Astrocyte (in vitro differentiated cells and primary cell): ENCODE measurements around the gene LSM14B. TPM values are rescaled to one million over a fixed set of nuclear protein-coding genes. Genes with fewer than 3 reads are reported as not detected.
A peak's percentile ranks its signal among the peaks of the same experiment; 100 is the strongest.

Experiments used
- DNase-seq: peaks from one replicate; pipeline ENCODE4 v3.0.0-alpha.2; 2010; ENCODE audit warnings: low read depth
- FAIRE-seq: peaks from 2 replicates; lab custom pipeline; 2011; peaks lifted over from hg19 to GRCh38; lab: Jason Lieb, UNC
- H2AFZ ChIP-seq: 2 replicates; pipeline ENCODE4 v1.6.0; 2012; ENCODE audit warnings: low read depth, low read length, inconsistent platforms
- H3K27ac ChIP-seq: 2 replicates; pipeline ENCODE4 v1.5.1; 2011; ENCODE audit warnings: low read depth, low read length, inconsistent platforms
- H3K27me3 ChIP-seq: 2 replicates; pipeline ENCODE4 v1.6.0; 2011; ENCODE audit warnings: low read length, inconsistent platforms; ENCODE audit not compliant: insufficient read depth
- H3K36me3 ChIP-seq: 2 replicates; pipeline ENCODE4 v1.5.1; 2011; ENCODE audit warnings: low read length, inconsistent platforms; ENCODE audit not compliant: insufficient read depth
- H3K4me1 ChIP-seq: 2 replicates; pipeline ENCODE4 v1.5.1; 2011; ENCODE audit warnings: low read length, inconsistent platforms; ENCODE audit not compliant: insufficient read depth
- H3K4me2 ChIP-seq: 2 replicates; pipeline ENCODE4 v1.6.0; 2012; ENCODE audit warnings: low read length, inconsistent platforms
- H3K4me3 ChIP-seq: 2 replicates; pipeline ENCODE4 v1.5.1; 2011; ENCODE audit warnings: low read depth, mild to moderate bottlenecking, low read length, inconsistent platforms; ENCODE audit not compliant: insufficient read depth
- H3K79me2 ChIP-seq: 2 replicates; pipeline ENCODE4 v1.6.0; 2012; ENCODE audit warnings: mild to moderate bottlenecking, low read length, inconsistent platforms; ENCODE audit not compliant: insufficient read depth
- H3K9ac ChIP-seq: 2 replicates; pipeline ENCODE4 v1.6.0; 2012; ENCODE audit warnings: mild to moderate bottlenecking, low read length, inconsistent platforms
- H3K9me3 ChIP-seq: 2 replicates; pipeline ENCODE4 v1.5.1; 2012; ENCODE audit warnings: low read depth, mild to moderate bottlenecking, low read length, inconsistent platforms; ENCODE audit not compliant: insufficient read depth
- H4K20me1 ChIP-seq: 2 replicates; pipeline ENCODE4 v1.6.0; 2012; ENCODE audit warnings: low read length, inconsistent platforms; ENCODE audit not compliant: insufficient read depth
- H3K27ac Mint-ChIP-seq: one replicate; pipeline ENCODE4 v1.8.0; 2021; ENCODE audit warnings: mild to moderate bottlenecking, mixed read lengths; ENCODE audit not compliant: unreplicated experiment
- H3K27me3 Mint-ChIP-seq: one replicate; pipeline ENCODE4 v1.8.0; 2021; ENCODE audit warnings: low read depth, mixed read lengths; ENCODE audit not compliant: unreplicated experiment
- H3K36me3 Mint-ChIP-seq: one replicate; pipeline ENCODE4 v1.8.0; 2021; ENCODE audit warnings: low read depth, mixed read lengths; ENCODE audit not compliant: unreplicated experiment
- H3K4me1 Mint-ChIP-seq: one replicate; pipeline ENCODE4 v1.8.0; 2021; ENCODE audit warnings: low read depth, mixed read lengths; ENCODE audit not compliant: unreplicated experiment
- H3K4me3 Mint-ChIP-seq: one replicate; pipeline ENCODE4 v1.8.0; 2021; ENCODE audit warnings: mild to moderate bottlenecking, moderate library complexity, mixed read lengths; ENCODE audit not compliant: unreplicated experiment
- H3K9me3 Mint-ChIP-seq: one replicate; pipeline ENCODE4 v1.8.0; 2021; ENCODE audit warnings: mild to moderate bottlenecking, mixed read lengths; ENCODE audit not compliant: unreplicated experiment
- EZH2 ChIP-seq: IDR thresholded peaks from 2 replicates; pipeline ENCODE4 v1.6.1; 2012; ENCODE audit warnings: mild to moderate bottlenecking, low read length, inconsistent platforms; ENCODE audit not compliant: insufficient read depth
- total RNA-seq: library from RNA; stranded (reverse); gene quantifications from 2 replicates; pipeline ENCODE4 v1.2.1, GENCODE V29; 2021
- TF ChIP-seq, protein P1 (sequence below): IDR thresholded peaks from 2 replicates; pipeline ENCODE4 v1.5.1; 2011; ENCODE audit warnings: low read depth, mild to moderate bottlenecking, inconsistent platforms, low read length, moderate library complexity; ENCODE audit not compliant: insufficient read depth

LSM14B gene
- total RNA-seq, 1 donor from 2014 or later: 27.1 TPM

DNA sequence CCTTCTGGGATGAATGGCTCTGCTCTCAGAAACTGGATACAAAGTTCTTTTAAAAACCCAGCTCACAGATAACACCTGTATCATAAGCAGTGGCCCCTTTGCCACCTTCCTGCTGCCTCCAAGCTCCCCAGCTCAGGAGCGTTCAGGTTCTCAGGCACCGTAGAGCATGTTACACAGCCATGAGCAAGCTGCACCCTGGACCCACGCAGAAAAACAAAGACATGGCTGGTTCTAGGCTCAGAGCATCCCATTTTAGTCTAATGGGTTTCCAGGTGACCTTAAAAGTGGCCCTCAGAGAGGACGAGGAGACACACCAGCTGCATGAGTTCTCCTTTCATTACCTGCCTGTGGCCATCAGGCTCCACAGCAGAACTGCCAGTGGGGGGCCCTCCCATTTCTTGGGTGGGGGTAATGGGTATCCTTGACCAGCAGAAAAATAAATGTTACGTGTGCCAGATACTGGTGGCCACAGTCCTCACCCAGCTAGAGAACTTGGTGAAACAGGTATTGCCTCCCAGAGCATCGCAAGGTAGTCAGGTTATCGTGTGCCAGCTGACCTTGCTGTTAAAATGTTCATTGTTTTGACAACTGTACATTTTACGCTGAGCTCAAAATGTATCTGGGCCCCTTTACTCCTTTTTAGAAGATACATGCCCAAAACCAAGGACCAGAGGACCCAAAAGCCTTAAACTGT is 13.4 kb downstream of the LSM14B start:
- DNase-seq (no peak), FAIRE-seq (no peak)
- peaks cover 5% of the 10 kb centered on the region for H3K4me1 ChIP-seq
- no peaks in the 10 kb centered on the region for H3K9me3 ChIP-seq
- H4K20me1 ChIP-seq: peaks cover 93% of the 10 kb centered on the region
- no peak overlapping the region for H2AFZ ChIP-seq
- H3K4me1 Mint-ChIP-seq: peaks cover 6% of the 10 kb centered on the region
- H3K27ac ChIP-seq: no peak overlapping the region
- H3K36me3 Mint-ChIP-seq: peaks cover 31% of the 10 kb centered on the region
- H3K4me2 ChIP-seq: no peak overlapping the region
- no peaks in the 10 kb centered on the region for H3K9me3 Mint-ChIP-seq
- peak overlapping the region; percentile 53 for H3K27ac Mint-ChIP-seq
- H3K79me2 ChIP-seq: peaks cover 47% of the 10 kb centered on the region
- H3K36me3 ChIP-seq: peaks cover 64% of the 10 kb centered on the region
- TF ChIP-seq, protein P1, sequence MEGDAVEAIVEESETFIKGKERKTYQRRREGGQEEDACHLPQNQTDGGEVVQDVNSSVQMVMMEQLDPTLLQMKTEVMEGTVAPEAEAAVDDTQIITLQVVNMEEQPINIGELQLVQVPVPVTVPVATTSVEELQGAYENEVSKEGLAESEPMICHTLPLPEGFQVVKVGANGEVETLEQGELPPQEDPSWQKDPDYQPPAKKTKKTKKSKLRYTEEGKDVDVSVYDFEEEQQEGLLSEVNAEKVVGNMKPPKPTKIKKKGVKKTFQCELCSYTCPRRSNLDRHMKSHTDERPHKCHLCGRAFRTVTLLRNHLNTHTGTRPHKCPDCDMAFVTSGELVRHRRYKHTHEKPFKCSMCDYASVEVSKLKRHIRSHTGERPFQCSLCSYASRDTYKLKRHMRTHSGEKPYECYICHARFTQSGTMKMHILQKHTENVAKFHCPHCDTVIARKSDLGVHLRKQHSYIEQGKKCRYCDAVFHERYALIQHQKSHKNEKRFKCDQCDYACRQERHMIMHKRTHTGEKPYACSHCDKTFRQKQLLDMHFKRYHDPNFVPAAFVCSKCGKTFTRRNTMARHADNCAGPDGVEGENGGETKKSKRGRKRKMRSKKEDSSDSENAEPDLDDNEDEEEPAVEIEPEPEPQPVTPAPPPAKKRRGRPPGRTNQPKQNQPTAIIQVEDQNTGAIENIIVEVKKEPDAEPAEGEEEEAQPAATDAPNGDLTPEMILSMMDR: no peak
- no peak for TF ChIP-seq EZH2
- H3K4me3 ChIP-seq: no peak overlapping the region
- no peak overlapping the region for H3K9ac ChIP-seq
- H3K27me3 Mint-ChIP-seq: no peaks in the 10 kb centered on the region
- H3K27me3 ChIP-seq: no peaks in the 10 kb centered on the region
- H3K4me3 Mint-ChIP-seq: no peak overlapping the region

- Histone ChIP-seq H3K27ac (no peak overlapping the region), H3K4me2 (no peak overlapping the region), H3K9me3 (no peaks in the 10 kb centered on the region), H3K79me2 (peaks cover 52% of the 10 kb centered on the region), H3K4me1 (peaks cover 12% of the 10 kb centered on the region), H3K4me3 (no peak overlapping the region), H3K27me3 (no peaks in the 10 kb centered on the region), H3K36me3 (peaks cover 60% of the 10 kb centered on the region), H3K9ac (no peak overlapping the region), H2AFZ (no peak overlapping the region), H4K20me1 (peaks cover 93% of the 10 kb centered on the region)
- TF ChIP-seq, protein P1: peak; percentile 79
- no peak for TF ChIP-seq EZH2
- FAIRE-seq (no peak), DNase-seq (peak; percentile 31)
- H3K4me3 Mint-ChIP-seq: peak overlapping the region; percentile 28
- peaks cover 26% of the 10 kb centered on the region for H3K36me3 Mint-ChIP-seq
- no peaks in the 10 kb centered on the region for H3K27me3 Mint-ChIP-seq
- H3K9me3 Mint-ChIP-seq: no peaks in the 10 kb centered on the region
- H3K4me1 Mint-ChIP-seq: peaks cover 12% of the 10 kb centered on the region
- no peak overlapping the region for H3K27ac Mint-ChIP-seq
Measured at GRCh38 chr20:62136283-62137091, 14.2 kb downstream of the LSM14B start.
